ENCODE results near the gene MED17.

MED17 gene

GRCh38 chr11:93817426-93818348 lies 33.6 kb downstream of the MED17 start:
- DNase-seq (ENCODE audit: low spot score) = no peak

- DNase-seq (ENCODE audit: low spot score) = no peak
Measured at GRCh38 chr11:93819966-93820695, 36.0 kb downstream of the MED17 start.

GRCh38 chr11:93820847-93821246 lies 36.8 kb downstream of the MED17 start:
- no peak for DNase-seq (ENCODE audit: low spot score)

DNA sequence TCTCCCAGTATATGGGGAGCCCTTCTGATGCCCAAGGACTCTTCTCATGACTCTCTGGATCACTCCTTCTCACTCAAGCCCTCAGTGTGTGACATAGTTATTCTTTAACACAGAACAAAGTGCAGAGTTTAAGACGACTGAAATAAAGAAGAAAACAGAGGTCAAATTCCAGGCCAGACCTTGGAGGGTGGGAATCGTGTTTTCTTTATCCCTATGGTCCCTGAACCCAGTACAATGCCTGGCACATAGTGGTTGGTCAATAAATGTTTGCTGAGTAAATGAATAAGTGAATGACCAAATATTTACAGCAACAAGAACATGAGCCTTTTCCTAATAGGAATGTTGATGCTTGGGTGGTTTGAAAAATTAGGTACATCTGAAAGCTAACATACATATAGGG lies 37.5 kb downstream of the MED17 start:
- DNase-seq (ENCODE audit: low spot score) = no peak

DNA sequence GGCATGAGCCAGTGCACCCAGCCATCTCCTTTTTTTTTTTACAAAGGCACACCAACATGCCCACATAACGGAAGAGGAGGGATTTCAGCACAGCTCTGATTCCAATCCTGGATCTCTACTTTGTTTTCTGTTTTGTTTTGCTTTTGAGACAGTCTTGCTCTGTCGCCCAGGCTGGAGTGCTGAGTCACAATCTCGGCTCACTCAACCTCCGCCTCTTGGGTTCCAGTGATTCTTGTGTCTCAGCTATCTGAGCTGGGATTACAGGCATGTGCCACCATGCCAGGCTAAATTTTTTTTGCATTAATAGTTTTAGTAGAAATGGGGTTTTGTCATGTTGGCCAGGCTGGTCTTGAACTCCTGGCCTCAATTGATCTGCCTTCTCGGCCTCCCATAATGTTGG lies 38.3 kb downstream of the MED17 start:
- no peak for DNase-seq (ENCODE audit: low spot score)

GRCh38 chr11:93823210-93823609 lies 39.1 kb downstream of the MED17 start:
- DNase-seq (ENCODE audit: low spot score) = no peak

GRCh38 chr11:93827363-93827762 lies 43.3 kb downstream of the MED17 start:
- no peak for DNase-seq (ENCODE audit: low spot score)

GRCh38 chr11:93829598-93829997 lies 45.5 kb downstream of the MED17 start:
- no peak for DNase-seq (ENCODE audit: low spot score)

DNA sequence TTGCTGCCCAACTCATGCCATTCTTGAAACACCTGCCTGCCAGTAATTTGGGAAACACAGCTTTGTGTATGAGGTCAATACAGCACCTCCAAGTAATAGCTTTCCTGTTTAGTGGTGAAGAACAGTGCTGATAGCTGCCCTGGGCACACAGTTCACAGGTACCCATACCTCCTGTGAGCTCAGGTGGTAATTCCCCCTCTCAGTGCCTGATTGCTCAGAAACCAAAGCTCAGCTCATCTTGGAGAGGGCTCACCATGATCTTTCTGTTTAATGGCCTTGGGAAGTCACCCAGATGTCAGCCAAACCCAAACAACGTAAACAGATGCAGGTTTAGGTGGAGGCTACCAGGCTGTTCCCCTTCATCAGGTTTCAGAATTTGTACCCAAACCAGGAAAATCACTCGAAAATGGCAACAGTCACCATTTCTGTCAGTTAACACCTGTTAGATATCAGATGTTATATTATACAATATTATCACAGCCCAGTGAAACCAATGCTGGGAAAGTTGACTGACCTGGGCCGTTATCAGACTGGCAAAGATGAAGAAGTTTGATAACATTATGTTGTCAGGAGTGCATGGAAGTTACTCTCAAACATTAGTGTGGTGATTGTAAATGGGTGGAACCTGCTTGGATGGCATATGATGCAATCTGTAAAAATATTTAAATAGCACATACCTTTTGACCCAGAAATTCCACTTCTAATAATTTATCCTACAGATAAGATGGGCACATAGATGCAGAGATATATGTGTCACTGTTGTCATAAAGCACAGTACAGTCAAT lies 47.5 kb downstream of the MED17 start:
- DNase-seq (ENCODE audit: low spot score) = no peak

DNA sequence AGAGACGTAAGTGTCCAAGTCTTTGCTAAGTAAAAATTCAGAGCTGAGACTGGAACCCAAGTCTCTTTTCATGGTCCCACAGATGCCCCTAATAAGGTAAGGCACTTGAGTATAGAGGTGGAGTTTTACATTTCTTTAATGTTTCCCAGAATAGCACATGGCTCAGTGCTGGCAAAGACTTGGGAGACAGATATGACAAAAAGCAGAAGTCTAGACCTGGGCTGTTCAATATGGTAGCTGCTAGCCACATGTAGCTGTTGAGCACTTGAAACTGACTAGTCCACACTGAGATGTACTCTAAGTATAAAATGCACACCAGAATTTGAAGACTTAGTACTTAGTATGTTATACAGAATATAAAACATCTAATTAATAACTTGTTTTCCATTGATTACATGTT lies 48.7 kb downstream of the MED17 start:
- DNase-seq (ENCODE audit: low spot score) = no peak

DNA sequence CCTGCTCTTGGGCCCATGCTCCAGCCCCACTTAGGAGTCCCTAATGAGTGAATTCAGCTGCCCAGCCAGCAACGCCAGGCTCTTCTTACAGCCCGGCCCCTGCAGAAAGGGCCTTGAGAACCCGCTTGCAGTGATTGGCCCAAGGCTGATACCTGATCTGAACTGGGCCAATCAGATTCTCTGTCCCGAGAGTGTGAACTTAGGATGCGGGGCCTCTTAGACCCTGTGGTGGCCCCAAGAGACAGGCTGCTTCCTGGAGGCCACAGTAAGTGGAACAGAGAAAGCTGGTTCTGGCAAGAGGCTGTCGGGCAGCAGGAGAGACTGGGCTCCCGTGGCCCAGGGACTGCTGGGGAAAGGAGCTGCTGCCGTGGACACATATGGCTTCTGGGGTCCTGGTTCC lies 54.9 kb downstream of the MED17 start:
- no peak for DNase-seq (ENCODE audit: low spot score)

- DNase-seq (ENCODE audit: low spot score) = no peak
Measured at GRCh38 chr11:93840180-93840579, 56.1 kb downstream of the MED17 start.

DNA sequence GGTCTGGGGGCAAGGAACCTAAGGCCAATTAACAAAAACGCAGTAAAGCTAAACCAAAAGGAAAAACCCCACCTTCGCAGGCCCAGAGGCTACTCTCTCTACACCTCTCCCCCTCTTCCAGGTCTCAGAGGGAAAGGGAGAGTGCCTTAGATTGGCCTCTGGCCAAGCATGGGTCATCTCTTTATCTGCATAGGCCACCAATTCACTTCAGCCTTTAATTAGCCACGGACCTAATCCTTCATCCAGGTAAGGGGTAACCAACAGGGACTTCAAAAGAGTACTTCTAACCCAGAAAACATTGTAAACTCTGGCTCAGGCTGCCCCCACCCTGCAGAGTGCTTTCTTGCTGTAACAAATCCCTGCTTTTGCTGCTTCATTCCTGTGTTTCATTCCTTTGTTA lies 56.9 kb downstream of the MED17 start:
- no peak for DNase-seq (ENCODE audit: low spot score)

DNA sequence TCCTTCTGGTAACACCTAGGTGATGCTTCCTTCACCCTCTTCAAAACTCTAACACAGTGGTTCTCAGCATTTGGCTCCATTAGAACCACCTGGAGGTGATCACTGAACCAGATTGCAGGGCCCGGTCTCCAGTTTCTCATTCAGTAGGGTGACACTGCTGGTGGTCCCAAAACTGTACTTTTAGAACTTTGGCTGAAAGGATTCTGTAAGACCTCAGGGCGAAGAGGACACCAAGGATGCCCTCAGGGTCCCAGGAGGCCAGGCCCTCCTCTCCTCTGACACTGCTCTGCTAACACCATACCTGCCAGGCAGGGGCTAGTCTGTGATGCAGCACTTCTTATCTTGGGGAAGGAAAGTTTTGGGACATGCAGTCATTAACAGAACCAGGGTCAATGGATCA lies 57.4 kb downstream of the MED17 start:
- DNase-seq (ENCODE audit: low spot score) = no peak

GRCh38 chr11:93842034-93842433 lies 58.0 kb downstream of the MED17 start:
- DNase-seq (ENCODE audit: low spot score) = no peak

- DNase-seq (ENCODE audit: low spot score) = peak; percentile 27
Measured at GRCh38 chr11:93842461-93842860, 58.4 kb downstream of the MED17 start.

GRCh38 chr11:93843906-93844305 lies 59.8 kb downstream of the MED17 start:
- DNase-seq (ENCODE audit: low spot score) = no peak

GRCh38 chr11:93844568-93844967 lies 60.5 kb downstream of the MED17 start:
- no peak for DNase-seq (ENCODE audit: low spot score)

GRCh38 chr11:93845181-93846092 lies 61.4 kb downstream of the MED17 start:
- DNase-seq (ENCODE audit: low spot score) = no peak

GRCh38 chr11:93846411-93846810 lies 62.3 kb downstream of the MED17 start:
- DNase-seq (ENCODE audit: low spot score) = no peak

GRCh38 chr11:93849201-93849600 lies 65.1 kb downstream of the MED17 start:
- DNase-seq (ENCODE audit: low spot score) = no peak

Measured in RKO (cell line).